ENCODE results near the gene CALHM5.
A peak's percentile ranks its signal among the peaks of the same experiment; 100 is the strongest.

The CALHM5 gene

GRCh38 chr6:116545651-116546050 is 34.2 kb downstream of the CALHM5 start, which contains the start of gene TRAPPC3L:
Gene TRAPPC3L (minus strand): TSS chr6:116545684. CDS start chr6:116545514, 170 bp downstream.
- no peak within 1 kb of the TSS for H3K4me3 Mint-ChIP-seq
- ATAC-seq (replicated peaks), result no peak
- DNase-seq, result no peak
- H3K27ac Mint-ChIP-seq, result no peak within 1 kb of the TSS
- H3K9me3 Mint-ChIP-seq, result no peaks in the 10 kb centered on the region
- no peaks in the 10 kb centered on the region for H3K4me1 Mint-ChIP-seq (ENCODE audit: low read depth in 2 of 2)
- peaks cover 31 to 48% of the 10 kb centered on the region in 2 donors for H3K27me3 Mint-ChIP-seq
- no peaks in the 10 kb centered on the region for H3K36me3 Mint-ChIP-seq (ENCODE audit: insufficient read depth)

DNA sequence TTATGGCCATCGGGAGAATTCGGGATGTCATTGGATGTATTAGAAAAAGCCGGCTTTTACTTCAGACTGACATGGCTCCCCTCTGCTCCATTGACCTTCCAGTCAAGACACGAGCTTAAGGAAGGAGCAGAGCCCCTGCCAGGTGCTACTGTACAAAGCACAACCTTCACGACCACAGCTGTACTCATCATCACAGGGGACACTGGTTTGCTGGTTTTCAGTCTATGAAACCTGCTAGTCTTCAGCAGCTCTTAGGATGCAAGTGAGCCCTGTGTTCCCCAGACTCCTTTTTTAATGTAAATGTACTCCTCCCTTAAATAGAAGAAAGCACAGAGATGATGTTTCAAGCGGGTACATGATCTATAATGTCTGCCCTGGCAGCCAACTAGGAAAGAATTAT is 35.9 kb downstream of the CALHM5 start:
- H3K4me1 Mint-ChIP-seq (ENCODE audit: low read depth in 2 of 2), result no peaks in the 10 kb centered on the region
- no peak for ATAC-seq (replicated peaks)

GRCh38 chr6:116550796-116551195 is 39.4 kb downstream of the CALHM5 start:
- H3K9me3 Mint-ChIP-seq, result no peaks in the 10 kb centered on the region
- no peaks in the 10 kb centered on the region for H3K36me3 Mint-ChIP-seq (ENCODE audit: insufficient read depth)
- peaks cover 15 to 39% of the 10 kb centered on the region in 2 donors for H3K27me3 Mint-ChIP-seq
- H3K4me1 Mint-ChIP-seq (ENCODE audit: low read depth in 2 of 2), result no peaks in the 10 kb centered on the region
- no peak for ATAC-seq (replicated peaks)
- H3K4me3 Mint-ChIP-seq, result no peak overlapping the region
- no peak overlapping the region for H3K27ac Mint-ChIP-seq
- DNase-seq, result no peak

More for the DNA sequence above, 35.9 kb downstream of the CALHM5 start:
- Mint-ChIP-seq H3K9me3 (no peaks in the 10 kb centered on the region), H3K27me3 (peaks cover 22 to 54% of the 10 kb centered on the region in 2 donors), H3K4me3 (no peak overlapping the region), H3K27ac (no peak overlapping the region), H3K36me3 (ENCODE audit: insufficient read depth) (no peaks in the 10 kb centered on the region)
- no peak for DNase-seq

DNA sequence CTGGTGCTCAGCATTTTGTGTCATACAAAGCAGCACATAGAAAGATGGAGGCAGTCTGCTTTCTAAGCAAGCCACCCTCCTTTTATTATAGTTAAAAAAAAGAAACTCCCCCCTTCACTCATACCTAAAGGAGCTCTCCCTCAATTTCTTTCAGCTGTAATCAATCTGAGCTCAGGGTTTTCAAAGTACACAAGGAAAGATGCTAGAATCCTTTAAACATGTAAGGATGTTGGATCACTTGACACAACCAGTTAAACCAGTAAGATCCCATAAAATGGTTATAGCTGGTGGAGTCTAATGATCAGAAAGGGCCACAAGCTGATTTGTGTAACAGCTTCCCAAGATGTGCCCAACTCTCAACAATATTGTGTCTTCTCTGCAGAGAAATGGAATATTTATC is 42.0 kb downstream of the CALHM5 start, which contains the start of gene CALHM4:
CALHM4 (plus strand) TSS at position 301 of the 400 bp plus-strand sequence; CDS start at position 344, 43 bp downstream.
- H3K9me3 Mint-ChIP-seq, result no peaks in the 10 kb centered on the region
- DNase-seq (no peak), ATAC-seq (replicated peaks) (no peak)
- H3K4me1 Mint-ChIP-seq (ENCODE audit: low read depth in 2 of 2), result no peaks in the 10 kb centered on the region
- H3K27ac Mint-ChIP-seq, result no peak within 1 kb of the TSS
- no peaks in the 10 kb centered on the region for H3K36me3 Mint-ChIP-seq (ENCODE audit: insufficient read depth)
- H3K4me3 Mint-ChIP-seq, result no peak within 1 kb of the TSS
- peaks cover 10 to 30% of the 10 kb centered on the region in 2 donors for H3K27me3 Mint-ChIP-seq

DNA sequence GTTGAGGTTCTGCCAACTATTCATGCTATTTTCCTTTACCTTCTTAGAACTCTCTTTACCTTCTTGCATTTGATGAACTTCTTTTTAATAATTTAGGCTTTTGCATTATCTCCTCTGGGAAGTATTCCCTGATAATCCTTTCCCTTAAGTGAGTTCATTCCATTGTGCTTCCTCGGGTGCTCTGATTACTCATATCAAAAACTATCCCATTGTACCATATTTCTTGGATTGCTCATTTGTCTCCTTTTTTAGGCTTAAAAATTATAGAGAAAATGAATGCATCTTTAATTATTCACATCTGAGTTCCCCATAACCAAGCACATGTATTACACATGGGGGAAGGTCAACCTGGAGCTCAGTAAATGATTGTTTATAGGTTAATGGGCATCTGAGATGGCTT is 44.6 kb downstream of the CALHM5 start:
- Mint-ChIP-seq H3K4me3 (no peak overlapping the region), H3K9me3 (no peaks in the 10 kb centered on the region), H3K36me3 (ENCODE audit: insufficient read depth) (no peaks in the 10 kb centered on the region), H3K27ac (no peak overlapping the region), H3K4me1 (ENCODE audit: low read depth in 2 of 2) (no peaks in the 10 kb centered on the region), H3K27me3 (peaks cover 10 to 21% of the 10 kb centered on the region in 2 donors)
- no peak for ATAC-seq (replicated peaks)
- DNase-seq, result no peak

GRCh38 chr6:116556814-116557415 is 45.5 kb downstream of the CALHM5 start:
- Mint-ChIP-seq H3K27me3 (peaks cover 14 to 15% of the 10 kb centered on the region in 2 donors), H3K9me3 (no peaks in the 10 kb centered on the region), H3K4me3 (no peak overlapping the region), H3K27ac (no peak overlapping the region), H3K36me3 (ENCODE audit: insufficient read depth) (no peaks in the 10 kb centered on the region), H3K4me1 (ENCODE audit: low read depth in 2 of 2) (no peaks in the 10 kb centered on the region)
- DNase-seq (no peak), ATAC-seq (replicated peaks) (no peak)

GRCh38 chr6:116557893-116558292 is 46.5 kb downstream of the CALHM5 start:
- H3K27ac Mint-ChIP-seq, result no peak overlapping the region
- DNase-seq (no peak), ATAC-seq (replicated peaks) (no peak)
- no peak overlapping the region for H3K4me3 Mint-ChIP-seq
- peaks cover 19 to 24% of the 10 kb centered on the region in 2 donors for H3K27me3 Mint-ChIP-seq
- no peaks in the 10 kb centered on the region for H3K9me3 Mint-ChIP-seq
- no peaks in the 10 kb centered on the region for H3K36me3 Mint-ChIP-seq (ENCODE audit: insufficient read depth)
- no peaks in the 10 kb centered on the region for H3K4me1 Mint-ChIP-seq (ENCODE audit: low read depth in 2 of 2)

DNA sequence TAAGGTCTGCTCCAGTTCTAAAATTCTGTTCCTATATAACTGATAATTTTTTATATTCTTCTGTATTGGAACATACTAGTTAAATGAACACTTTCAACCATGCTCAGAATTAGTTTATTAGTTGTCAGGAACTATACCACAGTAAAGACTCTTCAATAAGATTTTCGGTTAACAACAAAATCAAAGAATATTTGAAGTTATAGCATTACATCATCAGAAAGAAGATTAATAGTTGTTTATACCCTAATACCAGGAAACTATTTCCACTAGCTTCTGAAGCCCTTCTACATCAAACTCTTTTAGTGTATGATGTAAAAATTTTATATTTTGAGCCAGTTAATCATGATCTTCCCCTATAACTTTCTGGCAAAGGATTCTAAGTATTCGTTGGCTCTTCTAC is 48.7 kb downstream of the CALHM5 start:
- Mint-ChIP-seq H3K9me3 (no peaks in the 10 kb centered on the region), H3K4me1 (ENCODE audit: low read depth in 2 of 2) (no peaks in the 10 kb centered on the region), H3K27me3 (peaks cover 24 to 32% of the 10 kb centered on the region in 2 donors), H3K27ac (no peak overlapping the region), H3K4me3 (no peak overlapping the region), H3K36me3 (ENCODE audit: insufficient read depth) (no peaks in the 10 kb centered on the region)
- ATAC-seq (replicated peaks) (no peak), DNase-seq (no peak)

DNA sequence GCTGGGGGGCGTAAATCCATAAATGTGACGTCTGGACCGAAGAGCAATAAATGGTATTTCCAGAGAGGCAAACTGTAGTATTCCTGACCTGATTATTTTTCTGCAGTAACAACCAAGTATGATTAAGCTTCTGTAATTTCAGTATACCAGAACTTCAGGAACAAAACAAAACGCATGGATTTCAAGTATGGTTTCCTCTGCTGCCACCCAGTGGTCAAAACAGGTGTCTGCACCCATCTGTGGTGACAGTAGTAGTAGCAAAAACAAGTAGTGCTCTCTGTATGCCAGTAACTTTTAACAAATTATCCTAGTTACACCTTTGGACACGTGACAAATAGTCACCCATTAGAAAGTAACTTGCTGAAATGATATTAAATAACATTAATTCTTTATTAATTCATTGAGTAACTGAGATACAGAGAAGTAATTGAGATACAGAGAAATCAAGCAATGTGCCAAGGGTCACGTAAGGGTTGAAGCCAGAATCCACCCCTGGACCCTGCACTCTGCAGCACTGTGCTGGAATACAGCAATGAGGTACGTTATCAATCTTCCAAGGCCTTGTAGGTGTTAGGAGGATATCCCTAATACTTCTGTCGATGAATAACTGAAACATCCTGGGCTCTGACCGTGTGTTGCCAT is 50.1 kb downstream of the CALHM5 start:
- H3K4me3 Mint-ChIP-seq, result no peak overlapping the region

GRCh38 chr6:116562019-116562403 is 50.6 kb downstream of the CALHM5 start:
- no peaks in the 10 kb centered on the region for H3K4me1 Mint-ChIP-seq (ENCODE audit: low read depth in 2 of 2)

More for the DNA sequence above, 50.1 kb downstream of the CALHM5 start:
- H3K9me3 Mint-ChIP-seq, result no peaks in the 10 kb centered on the region
- H3K27me3 Mint-ChIP-seq, result peaks cover 24 to 41% of the 10 kb centered on the region in 2 donors
- DNase-seq (peak; percentile 63 to 72 (median 65)), ATAC-seq (replicated peaks) (peak; percentile 90)
- no peaks in the 10 kb centered on the region for H3K36me3 Mint-ChIP-seq (ENCODE audit: insufficient read depth)
- H3K4me1 Mint-ChIP-seq (ENCODE audit: low read depth in 2 of 2), result no peaks in the 10 kb centered on the region
- no peak overlapping the region for H3K27ac Mint-ChIP-seq

DNA sequence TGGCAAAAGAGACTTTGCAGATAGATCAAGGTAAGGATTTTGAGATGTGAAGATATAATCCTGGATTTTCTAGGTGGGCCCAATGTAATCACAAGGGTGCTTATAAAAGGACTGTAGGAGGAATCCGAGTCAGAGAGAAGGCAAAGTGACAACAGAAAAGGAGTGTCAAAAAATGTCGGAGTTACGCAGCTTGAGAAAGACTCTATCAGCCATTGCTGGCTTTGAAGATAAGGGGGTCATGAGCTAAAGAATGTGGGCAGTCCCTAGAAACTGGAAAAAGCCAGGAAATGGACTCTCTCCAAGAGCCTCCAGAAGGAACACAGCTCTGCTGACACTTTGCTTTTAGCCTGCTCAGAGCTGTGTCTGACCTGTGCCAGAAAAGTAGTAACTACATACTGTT is 51.2 kb downstream of the CALHM5 start:
- Mint-ChIP-seq H3K9me3 (no peaks in the 10 kb centered on the region), H3K27me3 (peaks cover 24 to 41% of the 10 kb centered on the region in 2 donors), H3K4me1 (ENCODE audit: low read depth in 2 of 2) (no peaks in the 10 kb centered on the region), H3K27ac (no peak overlapping the region), H3K4me3 (no peak overlapping the region), H3K36me3 (ENCODE audit: insufficient read depth) (no peaks in the 10 kb centered on the region)
- DNase-seq (no peak), ATAC-seq (replicated peaks) (no peak)

More at GRCh38 chr6:116562019-116562403, 50.6 kb downstream of the CALHM5 start:
- no peak for ATAC-seq (replicated peaks)
- no peak overlapping the region for H3K27ac Mint-ChIP-seq
- no peak overlapping the region for H3K4me3 Mint-ChIP-seq
- H3K27me3 Mint-ChIP-seq, result peaks cover 24 to 41% of the 10 kb centered on the region in 2 donors
- no peaks in the 10 kb centered on the region for H3K36me3 Mint-ChIP-seq (ENCODE audit: insufficient read depth)
- H3K9me3 Mint-ChIP-seq, result no peaks in the 10 kb centered on the region
- no peak for DNase-seq

- ATAC-seq (replicated peaks) (no peak), DNase-seq (no peak)
- peak overlapping the region in 1 of 2 donors; percentile 14 for H3K4me3 Mint-ChIP-seq
- peaks cover 0 to under 1% of the 10 kb centered on the region in 2 donors for H3K4me1 Mint-ChIP-seq (ENCODE audit: low read depth in 2 of 2)
- H3K36me3 Mint-ChIP-seq (ENCODE audit: insufficient read depth), result no peaks in the 10 kb centered on the region
- no peaks in the 10 kb centered on the region for H3K9me3 Mint-ChIP-seq
- H3K27ac Mint-ChIP-seq, result no peak overlapping the region
- H3K27me3 Mint-ChIP-seq, result peaks cover 24 to 41% of the 10 kb centered on the region in 2 donors
These were observed 52.4 kb downstream of the CALHM5 start for GRCh38 chr6:116563830-116564229.

GRCh38 chr6:116564311-116564710 is 52.9 kb downstream of the CALHM5 start:
- Mint-ChIP-seq H3K27me3 (peaks cover 24 to 41% of the 10 kb centered on the region in 2 donors), H3K36me3 (ENCODE audit: insufficient read depth) (no peaks in the 10 kb centered on the region), H3K9me3 (no peaks in the 10 kb centered on the region), H3K27ac (no peak overlapping the region), H3K4me3 (peak overlapping the region in 1 of 2 donors; percentile 14), H3K4me1 (ENCODE audit: low read depth in 2 of 2) (peaks cover 0 to 1% of the 10 kb centered on the region in 2 donors)
- DNase-seq (no peak), ATAC-seq (replicated peaks) (no peak)

Measured in effector memory CD8-positive, alpha-beta T cell (primary cell).